Measurements from ENCODE around the gene TRAPPC6A. TPM values are rescaled to one million over a fixed set of nuclear protein-coding genes. Genes with fewer than 3 reads are reported as not detected.

The TRAPPC6A gene
- total and polyA plus RNA-seq, 9 of the 15 experiments (the other 6 are each of a cell fraction or from before 2014, with no cell fraction given), result 0.82 to 23.6 (median 11.6) TPM

DNA sequence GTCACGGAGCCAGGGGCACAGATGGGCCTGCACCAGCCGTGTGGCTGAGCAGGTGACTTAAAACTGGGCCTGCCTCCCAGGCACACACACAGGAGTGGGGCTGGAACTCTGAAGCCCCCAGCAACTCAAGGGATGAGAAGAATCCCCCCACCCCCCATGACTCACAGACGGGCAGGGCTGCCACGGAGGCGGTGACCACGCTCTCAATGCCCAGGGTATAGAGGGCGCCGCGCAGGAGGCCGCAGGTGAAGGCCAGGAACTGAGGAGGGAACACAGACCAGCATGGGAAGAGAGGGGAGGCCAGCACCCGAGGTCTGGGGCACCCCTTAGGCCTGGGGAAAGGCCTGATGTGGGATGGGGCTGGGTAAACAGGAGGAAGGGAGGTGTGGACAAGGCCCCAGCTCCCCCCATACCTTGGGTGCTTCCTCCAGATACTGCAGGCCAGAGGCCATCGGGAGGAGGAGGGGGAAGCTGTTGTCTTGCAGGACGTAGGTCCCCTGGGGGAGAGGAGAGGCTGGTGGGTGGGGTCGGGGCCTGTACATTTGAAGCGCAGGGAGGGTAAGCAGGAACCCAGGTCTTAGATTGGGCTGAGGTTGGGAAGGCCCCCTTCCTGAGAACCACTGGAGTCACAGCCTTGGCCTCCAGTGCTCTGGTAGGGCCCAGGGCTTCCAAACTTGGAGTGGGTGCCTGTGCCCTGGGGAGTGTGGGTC lies 14.1 kb downstream of the TRAPPC6A start:
- H3K4me2 ChIP-seq (ENCODE audit: insufficient read depth, low read length), result no peak overlapping the region
- POLR2A ChIA-PET, result interaction anchor here (0.6 to 1.1 kb wide), 6 partner anchors 9 to 442 kb away, joined by 3 to 5 read pairs (median 3); no protein-coding TSS in a partner anchor
- FAIRE-seq (no peak), DNase-seq (ENCODE audit: extremely low read depth in 1 of 4, low spot score in 3 of 4) (no peak), ATAC-seq (no peak)
- peaks cover 18% of the 10 kb centered on the region; the same call in 1 of the 2 replicates for H4K20me1 ChIP-seq (replicated peaks; ENCODE audit: control insufficient read depth, insufficient read depth, low read length)
- H3K9ac ChIP-seq (ENCODE audit: insufficient read depth in 1 of 2, low read depth in 2 of 2, low read length in 2 of 2), result peak overlapping the region in 1 of 2 experiments; percentile 78; a peak in 2 of 4 replicates
- no peak overlapping the region for H3K4me3 ChIP-seq
- H3K4me1 ChIP-seq (replicated peaks in 1 of 2; ENCODE audit: control insufficient read depth in 2 of 2, insufficient read depth in 2 of 2, low read length in 2 of 2), result peaks cover 7 to 68% of the 10 kb centered on the region in 2 experiments; a peak in 4 of 5 replicates
- no peaks in the 10 kb centered on the region for H3K79me2 ChIP-seq (ENCODE audit: control insufficient read depth, insufficient read depth, low read length)
- WGBS (ENCODE audit: insufficient coverage, low coverage, missing lambda C conversion rate), result 60% methylated on average over 5 of the region's 15 CpGs
- intact Hi-C loops (cut with micrococcal nuclease), result no loop called here
- no peak overlapping the region for H3K27ac ChIP-seq (ENCODE audit: extremely low read depth, low read depth, low read length)
- BruUV-seq (replicated peaks), result no TSS peak
- no peaks in the 10 kb centered on the region for H3K9me1 ChIP-seq (ENCODE audit: control insufficient read depth, insufficient read depth, low read length)
- CTCF ChIA-PET (ENCODE audit: low intra/inter-chr PET ratio), result no interaction called here
- H3K27me3 ChIP-seq (ENCODE audit: control insufficient read depth in 2 of 2, insufficient read depth in 2 of 2, low read length in 2 of 2), result peaks cover 2 to 17% of the 10 kb centered on the region in 2 experiments; a peak in 4 of 5 replicates
- in situ Hi-C loops (cut with MboI), result no loop called here
- H2AFZ ChIP-seq (ENCODE audit: low read depth, low read length), result no peak overlapping the region
- H3K9me3 ChIP-seq (replicated peaks; ENCODE audit: control insufficient read depth, insufficient read depth, low read depth, low read length), result no peaks in the 10 kb centered on the region
- TF ChIP-seq FOXP1 (CRISPR knock-in tag; IDR thresholded peaks at IDR 0.05) (0 out of 2 replicates have a peak, but pooled peaks have one; percentile 36), ZNF696 (CRISPR knock-in tag; conservative IDR thresholded peaks at IDR 0.05) (no peak), POLR3A (IDR thresholded peaks at IDR 0.05; ENCODE audit: borderline replicate concordance, extremely low read depth, insufficient read depth, insufficient read length) (no peak)
- no peaks in the 10 kb centered on the region for H3K36me3 ChIP-seq (ENCODE audit: control insufficient read depth, insufficient read depth, low read length)

GRCh38 chr19:45163156-45163555 lies 14.9 kb downstream of the TRAPPC6A start:
- in situ Hi-C loops (cut with MboI) (no loop called here), intact Hi-C loops (cut with micrococcal nuclease) (no loop called here)
- Histone ChIP-seq H3K4me1 (replicated peaks in 1 of 2; ENCODE audit: control insufficient read depth in 2 of 2, insufficient read depth in 2 of 2, low read length in 2 of 2) (peaks cover 3 to 69% of the 10 kb centered on the region in 2 experiments; a peak in 3 of 5 replicates), H3K9ac (ENCODE audit: insufficient read depth in 1 of 2, low read depth in 2 of 2, low read length in 2 of 2) (peak overlapping the region in 1 of 2 experiments; percentile 55; a peak in 1 of 4 replicates), H4K20me1 (replicated peaks; ENCODE audit: control insufficient read depth, insufficient read depth, low read length) (peaks cover 18% of the 10 kb centered on the region; the same call in 1 of the 2 replicates), H3K9me3 (replicated peaks; ENCODE audit: control insufficient read depth, insufficient read depth, low read depth, low read length) (no peaks in the 10 kb centered on the region), H3K27me3 (ENCODE audit: control insufficient read depth in 2 of 2, insufficient read depth in 2 of 2, low read length in 2 of 2) (peaks cover 6 to 23% of the 10 kb centered on the region in 2 experiments; a peak in 4 of 5 replicates), H3K79me2 (ENCODE audit: control insufficient read depth, insufficient read depth, low read length) (no peaks in the 10 kb centered on the region), H3K4me3 (no peak overlapping the region), H3K36me3 (ENCODE audit: control insufficient read depth, insufficient read depth, low read length) (no peaks in the 10 kb centered on the region), H3K9me1 (ENCODE audit: control insufficient read depth, insufficient read depth, low read length) (no peaks in the 10 kb centered on the region), H3K4me2 (ENCODE audit: insufficient read depth, low read length) (no peak overlapping the region), H3K27ac (ENCODE audit: extremely low read depth, low read depth, low read length) (no peak overlapping the region), H2AFZ (ENCODE audit: low read depth, low read length) (no peak overlapping the region)
- FAIRE-seq (no peak), DNase-seq (ENCODE audit: extremely low read depth in 1 of 4, low spot score in 3 of 4) (no peak), ATAC-seq (no peak)
- POLR2A ChIA-PET, result interaction anchor here (1.0 kb wide), 1 partner anchor 9 kb away, joined by 3 read pairs; no protein-coding TSS in a partner anchor
- no TSS peak for BruUV-seq (replicated peaks)
- 50% methylated on average over 16 of the region's 17 CpGs for WGBS (ENCODE audit: insufficient coverage, low coverage, missing lambda C conversion rate)
- peak; percentile 23; the same call in 1 of the 2 replicates for TF ChIP-seq EGR1 (conservative IDR thresholded peaks at IDR 0.05)
- no peak for TF ChIP-seq MTF1 (CRISPR knock-in tag; IDR thresholded peaks at IDR 0.05; ENCODE audit: borderline replicate concordance)
- TF ChIP-seq ZNF212 (CRISPR knock-in tag; IDR thresholded peaks at IDR 0.05), result no peak
- TF ChIP-seq RBM39 (optimal IDR thresholded peaks at IDR 0.05; ENCODE audit: low read depth, low read length), result no peak
- CTCF ChIA-PET (ENCODE audit: low intra/inter-chr PET ratio), result no interaction called here

All from K562 (cell line).